ENCODE data around the gene MOSPD2. TPM values are rescaled to one million over a fixed set of nuclear protein-coding genes. Genes with fewer than 3 reads are reported as not detected.

The MOSPD2 gene
- polyA plus RNA-seq, 1 experiment, result 7.1 TPM

DNA sequence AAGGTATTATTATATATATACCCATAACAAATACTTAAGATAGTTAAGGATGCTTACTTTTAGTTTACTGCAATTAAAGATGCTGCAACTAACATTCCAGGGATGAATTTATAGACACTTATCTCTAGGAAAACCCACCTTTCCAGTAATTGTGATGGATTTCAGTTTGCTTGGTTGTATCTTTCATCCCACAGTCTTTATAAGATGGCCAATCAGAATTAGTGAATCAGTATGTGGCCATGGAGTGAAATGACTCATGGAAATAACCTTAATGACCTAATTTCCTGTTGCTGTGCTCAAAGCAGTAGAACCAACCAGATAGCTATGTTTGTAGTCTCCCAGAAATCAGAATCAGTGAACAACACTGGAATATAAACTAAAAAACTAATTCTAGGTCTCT, 26.4 kb downstream of the MOSPD2 start:
- H3K4me3 ChIP-seq (ENCODE audit: low read depth, low read length), result no peak overlapping the region
- H3K36me3 ChIP-seq (ENCODE audit: control insufficient read depth, insufficient read depth, low read length), result peaks cover 2% of the 10 kb centered on the region
- H3K27me3 ChIP-seq (ENCODE audit: control insufficient read depth, insufficient read depth, low read length), result no peaks in the 10 kb centered on the region
- ChIA-PET CTCF (no interaction called here), POLR2A (no interaction called here)
- TF ChIP-seq, protein P1, sequence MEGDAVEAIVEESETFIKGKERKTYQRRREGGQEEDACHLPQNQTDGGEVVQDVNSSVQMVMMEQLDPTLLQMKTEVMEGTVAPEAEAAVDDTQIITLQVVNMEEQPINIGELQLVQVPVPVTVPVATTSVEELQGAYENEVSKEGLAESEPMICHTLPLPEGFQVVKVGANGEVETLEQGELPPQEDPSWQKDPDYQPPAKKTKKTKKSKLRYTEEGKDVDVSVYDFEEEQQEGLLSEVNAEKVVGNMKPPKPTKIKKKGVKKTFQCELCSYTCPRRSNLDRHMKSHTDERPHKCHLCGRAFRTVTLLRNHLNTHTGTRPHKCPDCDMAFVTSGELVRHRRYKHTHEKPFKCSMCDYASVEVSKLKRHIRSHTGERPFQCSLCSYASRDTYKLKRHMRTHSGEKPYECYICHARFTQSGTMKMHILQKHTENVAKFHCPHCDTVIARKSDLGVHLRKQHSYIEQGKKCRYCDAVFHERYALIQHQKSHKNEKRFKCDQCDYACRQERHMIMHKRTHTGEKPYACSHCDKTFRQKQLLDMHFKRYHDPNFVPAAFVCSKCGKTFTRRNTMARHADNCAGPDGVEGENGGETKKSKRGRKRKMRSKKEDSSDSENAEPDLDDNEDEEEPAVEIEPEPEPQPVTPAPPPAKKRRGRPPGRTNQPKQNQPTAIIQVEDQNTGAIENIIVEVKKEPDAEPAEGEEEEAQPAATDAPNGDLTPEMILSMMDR (IDR thresholded peaks at IDR 0.05; ENCODE audit: insufficient read depth, low read depth, low read length), result no peak
- no peak for DNase-seq (ENCODE audit: low read depth)

DNA sequence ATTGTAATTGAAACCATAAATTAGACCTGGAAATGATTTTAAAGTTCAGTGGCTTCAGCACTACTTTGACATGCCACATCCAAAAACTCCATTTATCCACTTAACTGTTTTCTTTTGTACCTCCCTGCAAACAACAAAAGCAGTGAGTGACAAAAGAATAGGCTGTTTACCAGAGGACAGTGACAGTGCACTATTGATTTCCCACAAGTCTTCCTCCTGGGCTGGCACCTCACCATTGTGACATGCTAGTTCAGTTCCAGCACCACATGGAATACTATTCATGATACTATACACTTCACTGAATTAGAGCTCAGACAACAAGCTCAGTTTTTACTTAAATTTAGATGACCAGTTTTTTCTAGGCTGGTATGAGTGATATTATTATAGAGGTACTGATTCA, 29.3 kb downstream of the MOSPD2 start:
- ChIA-PET POLR2A (no interaction called here), CTCF (no interaction called here)
- TF ChIP-seq, protein P1 (IDR thresholded peaks at IDR 0.05; ENCODE audit: insufficient read depth, low read depth, low read length), result no peak
- H3K27me3 ChIP-seq (ENCODE audit: control insufficient read depth, insufficient read depth, low read length), result no peaks in the 10 kb centered on the region
- DNase-seq (ENCODE audit: low read depth), result no peak
- H3K36me3 ChIP-seq (ENCODE audit: control insufficient read depth, insufficient read depth, low read length), result no peaks in the 10 kb centered on the region
- no peak overlapping the region for H3K4me3 ChIP-seq (ENCODE audit: low read depth, low read length)

DNA sequence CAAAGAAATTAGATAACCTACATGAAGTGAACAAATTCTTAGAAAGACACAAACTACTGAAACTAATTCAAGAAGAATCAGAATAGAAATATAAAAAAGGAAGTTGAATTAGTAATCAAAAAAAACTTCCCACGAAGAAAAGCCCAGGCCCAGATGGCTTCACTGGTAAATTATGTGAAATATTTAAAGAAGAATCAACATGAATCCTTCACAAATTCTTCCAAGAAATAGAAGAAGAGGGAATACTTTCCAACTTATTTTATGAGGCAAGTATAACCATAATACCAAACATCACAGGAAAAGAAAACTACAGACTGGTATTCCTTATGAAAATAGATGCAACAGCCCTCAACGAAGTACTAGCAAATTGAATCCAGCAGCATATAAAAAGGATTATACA, 30.7 kb downstream of the MOSPD2 start:
- Histone ChIP-seq H3K27me3 (ENCODE audit: control insufficient read depth, insufficient read depth, low read length) (no peaks in the 10 kb centered on the region), H3K4me3 (ENCODE audit: low read depth, low read length) (no peak overlapping the region), H3K36me3 (ENCODE audit: control insufficient read depth, insufficient read depth, low read length) (no peaks in the 10 kb centered on the region)
- TF ChIP-seq, protein P1 (IDR thresholded peaks at IDR 0.05; ENCODE audit: insufficient read depth, low read depth, low read length), result no peak
- ChIA-PET POLR2A (no interaction called here), CTCF (no interaction called here)
- peak; percentile 55 for DNase-seq (ENCODE audit: low read depth)

DNA sequence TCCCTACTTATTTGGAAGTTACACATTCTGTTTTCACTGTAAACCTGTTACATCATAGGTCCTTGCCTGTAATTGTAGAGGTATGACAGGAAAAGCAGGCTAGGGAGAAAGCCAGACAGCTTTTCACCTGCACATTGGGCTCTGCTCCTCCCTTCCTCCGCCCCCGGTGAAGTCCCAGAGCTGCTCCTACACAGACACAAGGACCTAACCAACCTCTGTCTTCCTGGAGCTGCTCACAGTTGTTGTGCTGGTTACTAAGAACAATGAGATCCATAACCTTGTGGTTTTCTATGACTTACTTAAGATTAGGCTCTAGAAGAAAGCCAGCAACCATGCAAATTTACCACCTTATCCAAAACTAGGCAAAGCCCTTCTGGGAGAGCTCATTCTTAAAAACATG, 40.0 kb downstream of the MOSPD2 start:
- CTCF ChIA-PET, result no interaction called here
- DNase-seq (ENCODE audit: low read depth), result no peak
- H3K4me3 ChIP-seq (ENCODE audit: low read depth, low read length), result no peak overlapping the region
- no peaks in the 10 kb centered on the region for H3K27me3 ChIP-seq (ENCODE audit: control insufficient read depth, insufficient read depth, low read length)
- H3K36me3 ChIP-seq (ENCODE audit: control insufficient read depth, insufficient read depth, low read length), result peaks cover 2% of the 10 kb centered on the region; the same call in 1 of the 2 replicates
- TF ChIP-seq, protein P1 (IDR thresholded peaks at IDR 0.05; ENCODE audit: insufficient read depth, low read depth, low read length), result no peak
- POLR2A ChIA-PET, result no interaction called here

DNA sequence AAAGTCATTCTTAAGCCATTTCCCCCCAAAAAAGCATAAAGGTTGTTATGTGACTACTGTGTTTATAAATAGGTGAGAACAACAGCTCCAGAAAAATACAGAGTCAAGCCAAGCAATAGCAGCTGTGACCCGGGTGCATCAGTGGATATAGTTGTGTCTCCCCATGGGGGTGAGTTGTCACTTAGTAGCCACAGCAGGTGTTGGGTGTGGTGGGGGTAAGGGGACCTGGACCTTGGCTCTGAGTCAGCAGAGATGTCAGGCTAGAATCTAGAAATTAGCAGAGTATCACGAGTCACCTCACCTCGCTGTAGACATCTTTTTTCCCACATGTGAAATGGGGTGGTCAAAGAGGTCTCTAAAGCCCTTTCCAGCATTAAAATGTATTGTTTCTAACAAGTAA, 42.4 kb downstream of the MOSPD2 start:
- CTCF ChIA-PET, result no interaction called here
- no peaks in the 10 kb centered on the region for H3K27me3 ChIP-seq (ENCODE audit: control insufficient read depth, insufficient read depth, low read length)
- H3K36me3 ChIP-seq (ENCODE audit: control insufficient read depth, insufficient read depth, low read length), result peaks cover 3% of the 10 kb centered on the region; the same call in 1 of the 2 replicates
- POLR2A ChIA-PET, result no interaction called here
- TF ChIP-seq, protein P1 (IDR thresholded peaks at IDR 0.05; ENCODE audit: insufficient read depth, low read depth, low read length), result no peak
- no peak overlapping the region for H3K4me3 ChIP-seq (ENCODE audit: low read depth, low read length)
- no peak for DNase-seq (ENCODE audit: low read depth)
